HFFc6 (cell line): ENCODE data around the gene PAQR4. TPM values are rescaled to one million over a fixed set of nuclear protein-coding genes. Genes with fewer than 3 reads are reported as not detected.

Experiments
- DNase-seq: peaks from one replicate; pipeline ENCODE4 v3.0.0-alpha.2; 2018
- H3K27ac Mint-ChIP-seq: 2 replicates; pipeline ENCODE4 v1.8.0; 2020; ENCODE audit warnings: mild to moderate bottlenecking, mixed read lengths
- H3K27me3 Mint-ChIP-seq: 2 replicates; pipeline ENCODE4 v1.8.0; 2021; ENCODE audit warnings: mild to moderate bottlenecking, moderate library complexity, mixed read lengths; ENCODE audit not compliant: insufficient read depth
- H3K36me3 Mint-ChIP-seq: 2 replicates; pipeline ENCODE4 v1.8.0; 2021; ENCODE audit warnings: low read depth, mixed read lengths
- H3K4me1 Mint-ChIP-seq: 2 replicates; pipeline ENCODE4 v1.8.0; 2020; ENCODE audit warnings: low read depth, mixed read lengths
- H3K4me3 Mint-ChIP-seq: 2 replicates; pipeline ENCODE4 v1.8.0; 2020; ENCODE audit warnings: mild to moderate bottlenecking, moderate library complexity, mixed read lengths
- H3K9me3 Mint-ChIP-seq: 2 replicates; pipeline ENCODE4 v1.8.0; 2020; ENCODE audit warnings: mild to moderate bottlenecking, mixed read lengths
- total RNA-seq, 6 experiments: library from RNA; stranded (reverse); fragmentation: NEBNext Ultra II Directional; extraction: Animal tissue kit (Norgen Biotek cat#: 25700); gene quantifications; 2 replicates in 1 of 6; 3 replicates in 5 of 6; pipeline ENCODE4 v1.2.3, GENCODE V29; 2021
- TF ChIP-seq, protein P1 (sequence below): fragments of 200-600 bp; sonication (generic); IDR thresholded peaks from 2 replicates; pipeline ENCODE4 v1.5.0; 2021; ENCODE audit warnings: antibody characterized with exemption, mild to moderate bottlenecking

PAQR4 gene
- total RNA-seq, 6 experiments from 2014 or later: 5.7 to 16.5 (median 13.7) TPM

DNA sequence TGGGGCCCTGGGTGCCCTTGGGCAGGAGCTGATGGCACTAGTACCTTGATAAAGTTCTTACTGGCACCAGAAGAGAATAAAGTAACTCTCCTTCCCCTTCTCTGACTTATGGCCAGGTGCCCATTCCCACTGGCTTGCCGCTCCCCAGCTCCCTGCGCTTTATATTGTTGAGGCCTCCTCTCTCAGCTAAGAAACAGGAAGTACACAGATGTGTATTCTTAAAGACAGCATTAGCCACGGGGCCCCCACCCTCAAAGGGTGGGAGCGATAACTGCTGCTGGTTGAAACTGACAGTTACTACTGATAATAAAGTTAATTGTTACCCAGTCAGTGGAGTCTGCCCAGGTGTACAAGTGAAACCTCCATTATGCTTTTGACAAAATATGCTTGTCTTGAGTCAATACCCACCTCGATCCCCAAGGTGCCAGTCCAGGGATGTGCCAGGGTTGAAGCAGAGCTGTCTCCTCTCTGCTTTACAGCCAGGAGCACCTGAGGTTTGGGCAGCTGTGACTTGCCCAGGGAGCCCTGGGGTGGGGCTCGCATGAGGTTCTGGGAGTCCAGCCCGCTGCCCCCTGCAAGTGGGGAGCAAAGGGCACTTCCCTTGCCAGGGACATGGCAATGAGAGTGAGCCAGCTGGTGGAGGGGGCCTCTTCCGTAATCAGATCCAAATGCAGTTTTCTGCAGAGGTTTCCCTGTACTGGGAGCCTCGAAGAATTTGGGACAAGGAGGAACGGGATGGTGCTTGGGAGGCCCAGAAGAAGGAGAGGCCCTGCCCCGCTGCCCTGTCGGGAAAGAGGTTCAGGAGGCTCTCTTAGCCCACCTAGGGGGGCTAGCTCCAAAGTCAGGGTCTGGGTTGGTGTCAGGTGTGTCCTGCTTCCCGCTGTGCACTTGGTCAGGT lies 38.2 kb downstream of the PAQR4 start:
- Mint-ChIP-seq H3K4me1 (peaks cover 5% of the 10 kb centered on the region), H3K36me3 (no peaks in the 10 kb centered on the region), H3K27ac (no peak overlapping the region), H3K27me3 (peaks cover 9% of the 10 kb centered on the region), H3K4me3 (no peak overlapping the region), H3K9me3 (no peaks in the 10 kb centered on the region)
- TF ChIP-seq, protein P1, sequence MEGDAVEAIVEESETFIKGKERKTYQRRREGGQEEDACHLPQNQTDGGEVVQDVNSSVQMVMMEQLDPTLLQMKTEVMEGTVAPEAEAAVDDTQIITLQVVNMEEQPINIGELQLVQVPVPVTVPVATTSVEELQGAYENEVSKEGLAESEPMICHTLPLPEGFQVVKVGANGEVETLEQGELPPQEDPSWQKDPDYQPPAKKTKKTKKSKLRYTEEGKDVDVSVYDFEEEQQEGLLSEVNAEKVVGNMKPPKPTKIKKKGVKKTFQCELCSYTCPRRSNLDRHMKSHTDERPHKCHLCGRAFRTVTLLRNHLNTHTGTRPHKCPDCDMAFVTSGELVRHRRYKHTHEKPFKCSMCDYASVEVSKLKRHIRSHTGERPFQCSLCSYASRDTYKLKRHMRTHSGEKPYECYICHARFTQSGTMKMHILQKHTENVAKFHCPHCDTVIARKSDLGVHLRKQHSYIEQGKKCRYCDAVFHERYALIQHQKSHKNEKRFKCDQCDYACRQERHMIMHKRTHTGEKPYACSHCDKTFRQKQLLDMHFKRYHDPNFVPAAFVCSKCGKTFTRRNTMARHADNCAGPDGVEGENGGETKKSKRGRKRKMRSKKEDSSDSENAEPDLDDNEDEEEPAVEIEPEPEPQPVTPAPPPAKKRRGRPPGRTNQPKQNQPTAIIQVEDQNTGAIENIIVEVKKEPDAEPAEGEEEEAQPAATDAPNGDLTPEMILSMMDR: no peak
- no peak for DNase-seq

DNA sequence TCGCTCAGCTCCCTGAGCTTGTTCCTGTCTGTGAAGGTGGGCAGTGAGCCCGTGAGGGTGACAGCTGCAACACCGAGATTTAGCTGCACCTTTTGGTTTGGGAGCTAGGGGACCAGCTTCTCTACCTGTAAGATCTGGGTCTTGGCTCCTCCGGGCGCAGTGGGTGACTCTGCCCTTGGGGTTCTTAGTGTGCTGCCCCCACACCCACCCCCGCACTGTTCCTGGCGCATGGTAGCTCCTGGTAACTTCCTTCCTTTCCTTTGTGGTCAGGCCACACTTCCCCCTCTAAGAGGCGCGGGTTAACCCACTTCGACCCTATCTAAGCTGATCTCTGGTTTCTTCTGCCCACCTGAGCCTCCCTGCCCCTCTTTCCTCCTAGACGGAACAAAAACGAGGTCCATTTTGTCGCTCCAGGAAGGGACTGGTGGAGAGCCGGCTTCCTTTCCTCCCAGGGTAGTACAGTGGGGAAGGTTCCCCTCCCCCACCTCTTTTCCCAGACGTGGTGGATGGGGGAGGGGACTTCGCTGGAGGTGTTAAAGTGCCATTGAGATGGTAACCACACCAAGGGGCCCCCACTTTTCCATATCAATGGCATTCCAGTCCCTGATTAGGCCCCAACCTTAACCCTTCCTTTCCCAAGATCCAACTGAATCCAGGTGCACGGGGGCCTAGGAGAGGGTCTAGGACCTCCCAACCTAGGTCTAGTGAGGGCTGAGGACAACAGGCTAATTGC lies 39.0 kb downstream of the PAQR4 start:
- Mint-ChIP-seq H3K36me3 (no peaks in the 10 kb centered on the region), H3K4me1 (peaks cover 14% of the 10 kb centered on the region), H3K27ac (no peak overlapping the region), H3K4me3 (no peak overlapping the region), H3K9me3 (no peaks in the 10 kb centered on the region), H3K27me3 (peaks cover 17% of the 10 kb centered on the region)
- DNase-seq: no peak
- TF ChIP-seq, protein P1: no peak

DNA sequence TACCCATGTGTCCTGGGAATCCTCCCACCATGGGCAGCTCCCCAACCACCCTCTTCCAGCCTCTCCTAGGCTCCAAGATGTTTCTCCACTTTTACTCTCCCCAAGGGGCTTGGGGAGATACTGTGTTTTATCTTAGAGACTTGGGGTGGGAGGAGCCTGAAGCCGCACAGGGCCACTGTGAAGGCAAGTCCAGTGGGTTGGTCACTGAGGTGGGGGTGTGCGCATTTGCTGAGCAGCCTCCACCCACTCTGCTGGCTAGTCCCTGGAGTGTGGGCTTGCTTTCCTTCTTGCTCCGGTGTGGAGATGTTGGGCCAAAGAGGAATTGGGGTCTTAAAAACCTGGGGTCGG lies 39.5 kb downstream of the PAQR4 start:
- H3K9me3 Mint-ChIP-seq: no peaks in the 10 kb centered on the region
- H3K4me1 Mint-ChIP-seq: peaks cover 18% of the 10 kb centered on the region
- H3K36me3 Mint-ChIP-seq: no peaks in the 10 kb centered on the region
- DNase-seq: no peak
- H3K27me3 Mint-ChIP-seq: peaks cover 17% of the 10 kb centered on the region
- no peak overlapping the region for H3K4me3 Mint-ChIP-seq
- H3K27ac Mint-ChIP-seq: no peak overlapping the region
- TF ChIP-seq, protein P1: no peak

DNA sequence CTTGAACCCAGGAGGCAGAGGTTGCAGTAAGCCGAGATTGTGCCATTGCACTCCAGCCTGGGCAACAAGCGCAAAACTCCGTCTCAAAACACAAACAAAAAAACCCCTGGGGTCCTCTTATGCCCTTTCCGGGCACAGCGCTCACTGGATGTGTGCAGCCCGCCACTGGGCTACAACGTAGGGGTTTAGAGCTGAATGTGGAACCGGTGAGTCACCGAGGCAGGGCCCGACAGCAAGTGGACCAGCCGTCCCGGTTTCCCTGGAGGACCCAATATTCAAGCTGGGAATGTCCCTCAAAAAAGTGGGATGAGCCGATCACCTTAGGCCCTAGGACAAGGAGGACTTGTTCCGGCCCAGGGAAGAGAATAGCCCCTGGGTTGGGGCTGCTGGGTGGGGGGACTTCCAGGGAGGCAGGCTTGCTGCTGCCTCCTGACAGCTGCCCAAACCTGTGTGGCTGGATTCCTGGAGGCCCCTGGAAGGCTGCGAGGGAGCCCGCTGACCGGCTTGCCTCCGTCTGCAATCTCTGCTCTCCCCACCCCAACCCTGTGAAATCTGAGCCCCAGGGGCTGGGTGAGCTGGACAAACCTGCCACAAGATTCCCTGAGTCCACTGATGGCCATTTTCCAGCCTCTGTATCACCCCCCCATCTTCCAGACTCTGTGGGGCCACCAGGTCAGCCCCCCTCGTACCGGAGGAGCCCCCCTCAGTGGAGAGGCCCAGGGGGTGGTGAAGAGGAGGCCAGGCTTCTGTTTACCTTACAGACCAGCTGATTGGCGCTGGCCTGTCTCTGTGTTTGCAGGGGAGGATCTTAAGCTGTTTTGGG lies 40.6 kb downstream of the PAQR4 start:
- TF ChIP-seq, protein P1: no peak
- Mint-ChIP-seq H3K27me3 (peaks cover 25% of the 10 kb centered on the region), H3K36me3 (no peaks in the 10 kb centered on the region), H3K4me3 (no peak overlapping the region), H3K27ac (no peak overlapping the region), H3K4me1 (peaks cover 18% of the 10 kb centered on the region), H3K9me3 (no peaks in the 10 kb centered on the region)
- no peak for DNase-seq

DNA sequence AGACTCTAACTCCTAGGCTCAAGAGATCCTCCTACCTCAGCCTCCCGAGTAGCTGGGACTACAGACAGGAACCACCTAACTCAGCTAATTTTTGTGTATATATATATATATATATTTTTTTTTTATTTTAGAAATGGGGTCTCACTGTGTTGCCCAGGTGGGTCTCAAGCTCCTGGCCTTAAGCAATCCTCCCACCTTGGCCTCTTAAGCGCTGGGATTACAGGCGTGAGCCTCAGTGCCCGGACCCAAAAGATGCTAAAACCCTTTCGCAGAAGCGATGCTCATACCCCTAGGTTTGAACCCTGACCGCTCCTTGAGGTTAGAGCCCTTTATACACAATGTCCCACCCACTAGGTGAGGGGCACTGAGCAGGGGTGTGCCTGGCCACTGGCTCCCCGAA lies 41.4 kb downstream of the PAQR4 start:
- H3K27me3 Mint-ChIP-seq: peaks cover 25% of the 10 kb centered on the region
- TF ChIP-seq, protein P1: no peak
- H3K27ac Mint-ChIP-seq: no peak overlapping the region
- DNase-seq: no peak
- no peaks in the 10 kb centered on the region for H3K36me3 Mint-ChIP-seq
- H3K4me3 Mint-ChIP-seq: no peak overlapping the region
- no peaks in the 10 kb centered on the region for H3K9me3 Mint-ChIP-seq
- peaks cover 18% of the 10 kb centered on the region for H3K4me1 Mint-ChIP-seq
